ENCODE measurements around the gene PTPRJ. TPM values are rescaled to one million over a fixed set of nuclear protein-coding genes. Genes with fewer than 3 reads are reported as not detected.
A peak's percentile ranks its signal among the peaks of the same experiment; 100 is the strongest.

The PTPRJ gene
- total and polyA plus RNA-seq, 8 donors, result 12.6 to 63.5 (median 16.6) TPM

GRCh38 chr11:48056325-48057183 is 76.2 kb downstream of the PTPRJ start:
- no peak for ATAC-seq
- no peak for DNase-seq
- peaks cover 14 to 61% of the 10 kb centered on the region in 2 donors for H3K4me1 ChIP-seq
- H3K36me3 ChIP-seq, result no peaks in the 10 kb centered on the region
- H3K4me3 ChIP-seq, result no peak overlapping the region
- peak overlapping the region in 1 of 2 donors; percentile 81 for H3K27ac ChIP-seq
- H3K9me3 ChIP-seq, result no peaks in the 10 kb centered on the region
- intact Hi-C loops (cut with DNase I), result no loop called here
- no peak for TF ChIP-seq CTCF (IDR thresholded peaks at IDR 0.05)
- no peaks in the 10 kb centered on the region for H3K27me3 ChIP-seq

- no peaks in the 10 kb centered on the region for H3K9me3 ChIP-seq
- intact Hi-C loops (cut with DNase I), result no loop called here
- H3K27me3 ChIP-seq, result no peaks in the 10 kb centered on the region
- H3K36me3 ChIP-seq, result no peaks in the 10 kb centered on the region
- peaks cover 16 to 65% of the 10 kb centered on the region in 2 donors for H3K4me1 ChIP-seq
- TF ChIP-seq CTCF (IDR thresholded peaks at IDR 0.05), result no peak
- ATAC-seq (no peak), DNase-seq (no peak)
- no peak overlapping the region for H3K4me3 ChIP-seq
- H3K27ac ChIP-seq, result no peak overlapping the region
These were observed 77.7 kb downstream of the PTPRJ start for GRCh38 chr11:48058064-48058463.

- DNase-seq, result no peak
- Histone ChIP-seq H3K27me3 (no peaks in the 10 kb centered on the region), H3K27ac (no peak overlapping the region), H3K9me3 (no peaks in the 10 kb centered on the region), H3K4me3 (no peak overlapping the region), H3K4me1 (peaks cover 23 to 70% of the 10 kb centered on the region in 2 donors), H3K36me3 (no peaks in the 10 kb centered on the region)
- no peak for TF ChIP-seq CTCF (IDR thresholded peaks at IDR 0.05)
- ATAC-seq, result no peak
- intact Hi-C loops (cut with DNase I), result no loop called here
These were observed 78.4 kb downstream of the PTPRJ start for GRCh38 chr11:48058788-48059187.

- ATAC-seq, result no peak
- Histone ChIP-seq H3K9me3 (no peaks in the 10 kb centered on the region), H3K4me1 (peaks cover 17 to 72% of the 10 kb centered on the region in 2 donors), H3K4me3 (no peak overlapping the region), H3K36me3 (no peaks in the 10 kb centered on the region), H3K27me3 (no peaks in the 10 kb centered on the region), H3K27ac (peak overlapping the region in 1 of 2 donors; percentile 9)
- DNase-seq, result no peak
- intact Hi-C loops (cut with DNase I), result no loop called here
- TF ChIP-seq CTCF (IDR thresholded peaks at IDR 0.05), result no peak
These were observed 82.3 kb downstream of the PTPRJ start for GRCh38 chr11:48062649-48063048.

- no peak for TF ChIP-seq CTCF (IDR thresholded peaks at IDR 0.05)
- no peaks in the 10 kb centered on the region for H3K9me3 ChIP-seq
- intact Hi-C loops (cut with DNase I), result no loop called here
- DNase-seq (peak in 2 of 4 donors; percentile 73 to 83), ATAC-seq (peak; percentile 77)
- H3K4me1 ChIP-seq, result peaks cover 17 to 76% of the 10 kb centered on the region in 2 donors
- H3K36me3 ChIP-seq, result peaks cover 0 to under 1% of the 10 kb centered on the region in 2 donors
- H3K4me3 ChIP-seq, result no peak overlapping the region
- no peaks in the 10 kb centered on the region for H3K27me3 ChIP-seq
- peak overlapping the region; percentile 66 to 74 for H3K27ac ChIP-seq
These were observed 83.1 kb downstream of the PTPRJ start for GRCh38 chr11:48063424-48063978.
